COLO668 (cell line): ENCODE measurements around the gene TRPM4.
A peak's percentile ranks its signal among the peaks of the same experiment; 100 is the strongest.
"Not testable (repeated sequence)": the region's sequence is repeated elsewhere in the genome, so short reads cannot be mapped to it uniquely, and the experiment has no call there.

Source experiments
- DNase-seq: peaks from one replicate; lab custom pipeline; 2025; ENCODE audit not compliant: unreplicated experiment; lab: John Stamatoyannopoulos, UW

The TRPM4 gene

DNA sequence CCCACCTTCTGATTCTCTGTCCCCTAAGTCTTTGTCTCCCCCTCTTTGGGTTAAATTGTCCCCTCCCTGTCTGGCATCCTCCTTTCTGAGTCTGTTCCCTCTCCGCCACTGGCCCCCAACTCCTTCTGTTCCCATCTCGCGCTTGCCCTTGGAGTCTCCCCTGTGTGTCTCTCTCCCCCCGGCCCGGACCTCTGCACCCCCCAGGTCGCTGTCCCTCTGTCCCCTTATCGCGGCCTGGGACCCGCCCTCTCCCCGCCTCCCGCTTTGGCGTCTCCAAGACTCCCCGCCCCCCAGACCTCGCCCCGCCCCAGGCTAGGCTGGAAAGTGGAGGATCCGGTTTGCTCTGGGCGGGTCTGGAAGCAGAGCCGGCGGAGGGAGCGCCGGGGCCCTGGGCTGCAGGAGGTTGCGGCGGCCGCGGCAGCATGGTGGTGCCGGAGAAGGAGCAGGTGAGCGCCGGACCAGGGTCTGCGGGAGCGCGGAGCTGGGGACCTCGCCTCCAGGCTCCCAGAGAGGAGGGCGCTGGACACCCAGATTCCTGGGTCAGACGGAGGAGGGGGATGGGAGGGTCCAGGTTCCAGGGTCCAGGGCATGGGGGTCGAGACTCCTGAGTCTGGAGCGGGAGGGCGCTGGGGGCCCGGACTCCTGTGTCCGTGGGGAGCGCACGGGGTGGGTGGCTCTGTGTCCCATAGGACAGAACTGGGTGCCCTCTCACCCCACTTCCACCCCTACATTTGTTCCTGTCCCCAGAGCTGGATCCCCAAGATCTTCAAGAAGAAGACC, at the start of gene TRPM4:
Gene TRPM4 (plus strand): TSS at position 348 of the 780 bp plus-strand sequence. CDS start 75 bp downstream, at position 423.
- DNase-seq, result peak; percentile 80

DNA sequence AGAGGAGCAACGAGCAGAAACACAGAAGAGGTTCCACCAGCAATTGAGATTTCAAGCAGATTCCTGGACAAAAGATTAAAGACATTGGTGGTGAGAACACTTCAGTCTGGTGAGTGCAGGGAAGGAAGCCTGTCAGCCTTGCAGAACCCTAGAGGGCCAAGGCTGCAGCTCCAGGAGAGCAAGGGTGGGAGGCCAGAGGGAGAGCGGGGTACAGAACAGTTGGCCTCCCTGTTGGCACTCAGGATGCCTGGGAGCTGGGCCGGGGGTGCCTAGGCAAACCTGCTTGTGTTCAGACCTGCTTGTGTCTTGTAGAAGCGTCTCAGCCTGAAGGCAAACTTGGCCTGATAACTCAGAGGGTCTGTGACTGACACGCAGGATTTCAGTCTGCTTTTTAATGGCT, 48.5 kb upstream of the TRPM4 start:
- DNase-seq, result no peak

DNA sequence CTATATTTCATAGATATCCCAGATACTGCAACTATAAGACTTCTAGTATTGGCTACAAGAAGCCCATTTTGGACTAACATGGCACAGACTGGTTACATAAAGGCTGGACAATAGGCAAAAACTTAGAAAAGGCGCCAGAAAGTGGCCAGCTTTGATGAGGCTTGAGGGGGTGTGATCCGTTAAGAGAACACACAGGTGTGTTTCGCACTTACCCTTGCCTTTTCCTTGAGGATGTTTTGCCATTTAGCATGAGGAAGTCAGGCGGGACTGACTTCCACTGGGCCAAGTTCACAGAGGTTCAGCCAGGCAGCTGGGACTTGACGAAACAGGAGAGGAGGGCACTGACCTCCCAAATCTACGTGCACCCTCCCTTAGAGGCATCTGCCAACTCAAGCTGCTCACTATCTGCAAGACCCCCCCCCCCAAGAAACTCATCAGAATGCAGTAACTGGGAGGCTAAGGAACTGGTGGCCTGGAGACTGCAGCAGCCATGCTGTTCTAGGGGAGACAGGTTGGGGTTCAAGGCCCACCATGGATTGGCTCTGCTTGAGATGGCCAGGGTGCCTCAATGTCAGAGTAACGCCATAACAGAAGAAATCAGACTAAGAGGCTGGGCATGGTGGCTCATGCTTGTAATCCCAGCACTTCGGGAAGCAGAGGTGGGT, 47.9 kb upstream of the TRPM4 start:
- DNase-seq, result no peak

DNA sequence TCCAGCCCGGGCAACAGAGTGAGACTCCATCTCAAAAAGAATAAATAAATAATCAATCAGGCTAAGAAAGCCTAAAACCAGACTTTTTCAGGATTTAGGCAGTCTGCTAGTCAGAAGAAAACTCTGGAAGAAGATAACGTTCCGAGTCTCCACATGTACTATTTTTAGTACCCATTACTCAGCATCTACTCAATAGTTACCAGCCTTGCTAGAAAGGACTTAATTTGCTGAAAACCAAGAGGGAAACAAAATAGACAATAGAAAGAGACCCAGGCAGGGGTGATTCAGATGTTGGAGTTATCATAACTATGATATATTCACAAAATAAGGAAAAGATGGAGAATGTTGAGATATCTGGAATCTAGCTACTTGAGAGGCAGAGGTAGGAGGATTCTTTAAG, 47.0 kb upstream of the TRPM4 start:
- no peak for DNase-seq

DNA sequence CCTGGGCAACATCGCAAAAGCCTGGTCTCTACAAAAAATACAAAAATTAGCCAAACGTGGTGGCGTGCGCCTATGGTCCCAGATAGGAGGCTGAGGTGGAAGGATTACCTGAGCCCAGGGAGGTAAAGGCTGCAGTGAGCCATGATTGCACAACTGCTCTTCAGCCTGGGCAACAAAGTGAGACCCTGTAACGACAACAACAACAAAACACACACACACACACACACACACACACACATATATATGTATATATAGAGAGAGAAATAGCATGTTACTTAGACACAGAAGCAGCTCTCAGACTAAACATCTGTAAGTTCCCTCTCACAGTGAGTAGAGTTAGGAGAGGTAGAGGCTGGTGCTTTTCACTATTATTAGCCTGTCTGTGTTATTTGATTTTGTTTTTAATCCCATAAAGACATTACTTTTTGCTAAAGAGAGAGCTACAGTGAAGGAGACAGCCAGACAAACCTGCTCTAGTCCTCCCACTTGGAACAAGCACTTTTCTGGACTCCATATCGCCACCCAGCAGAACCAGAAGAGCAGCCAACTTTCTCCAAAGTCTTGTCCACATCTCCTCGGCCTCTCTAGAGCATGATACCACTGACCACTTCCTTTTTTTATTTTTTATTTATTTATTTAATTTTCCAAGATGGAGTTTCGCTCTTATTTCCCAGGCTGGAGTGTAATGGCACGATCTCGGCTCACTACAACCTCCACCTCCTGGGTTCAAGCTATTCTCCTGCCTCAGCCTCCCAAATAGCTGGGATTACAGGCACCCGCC, 46.2 kb upstream of the TRPM4 start:
- no peak for DNase-seq

DNA sequence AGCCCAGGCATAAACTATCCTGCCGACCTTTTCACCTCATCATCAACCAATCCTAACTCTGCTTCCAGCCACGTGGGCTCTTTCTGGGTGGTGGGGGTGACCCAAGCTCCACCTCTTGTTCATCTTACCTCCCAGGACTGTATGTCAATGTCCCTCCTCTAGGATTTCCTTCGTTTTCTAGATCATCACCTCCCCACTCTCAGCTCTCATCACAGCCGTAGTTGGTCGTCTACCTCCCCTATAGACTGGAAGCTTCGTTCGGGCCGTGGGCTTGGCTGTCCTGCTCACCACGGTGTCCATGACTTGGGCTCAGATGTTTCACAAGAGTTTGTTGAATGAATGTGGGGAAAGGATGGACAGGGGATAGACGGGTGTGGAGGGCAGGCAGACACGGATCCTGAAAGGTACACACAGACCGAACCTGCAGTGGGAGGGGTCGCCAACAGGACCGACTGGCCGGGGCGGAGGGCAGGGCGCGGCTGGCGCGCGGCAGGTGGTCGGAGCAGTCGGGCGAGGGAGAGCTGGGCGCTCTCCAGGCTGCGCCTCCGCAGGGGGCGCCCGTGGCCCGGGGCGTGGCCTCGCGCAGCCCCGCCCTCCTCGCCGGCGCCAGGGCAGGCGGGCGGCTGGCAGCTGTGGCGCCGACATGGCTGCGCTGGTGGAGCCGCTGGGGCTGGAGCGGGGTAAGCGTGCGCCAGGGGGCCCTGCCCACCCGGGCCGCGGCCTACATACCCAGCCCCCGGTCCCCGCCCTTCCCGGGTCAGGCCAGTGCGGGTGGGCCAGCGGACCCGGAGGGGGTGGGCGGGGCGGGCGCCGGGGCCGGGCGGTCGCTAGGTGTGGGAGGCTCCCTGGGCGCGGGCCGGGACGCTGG, 43.6 kb upstream of the TRPM4 start, which contains the start of gene LIN7B:
Gene LIN7B (plus strand): TSS at position 609 of the 868 bp plus-strand sequence. CDS start 35 bp downstream, at position 644.
- peak; percentile 80 for DNase-seq

DNA sequence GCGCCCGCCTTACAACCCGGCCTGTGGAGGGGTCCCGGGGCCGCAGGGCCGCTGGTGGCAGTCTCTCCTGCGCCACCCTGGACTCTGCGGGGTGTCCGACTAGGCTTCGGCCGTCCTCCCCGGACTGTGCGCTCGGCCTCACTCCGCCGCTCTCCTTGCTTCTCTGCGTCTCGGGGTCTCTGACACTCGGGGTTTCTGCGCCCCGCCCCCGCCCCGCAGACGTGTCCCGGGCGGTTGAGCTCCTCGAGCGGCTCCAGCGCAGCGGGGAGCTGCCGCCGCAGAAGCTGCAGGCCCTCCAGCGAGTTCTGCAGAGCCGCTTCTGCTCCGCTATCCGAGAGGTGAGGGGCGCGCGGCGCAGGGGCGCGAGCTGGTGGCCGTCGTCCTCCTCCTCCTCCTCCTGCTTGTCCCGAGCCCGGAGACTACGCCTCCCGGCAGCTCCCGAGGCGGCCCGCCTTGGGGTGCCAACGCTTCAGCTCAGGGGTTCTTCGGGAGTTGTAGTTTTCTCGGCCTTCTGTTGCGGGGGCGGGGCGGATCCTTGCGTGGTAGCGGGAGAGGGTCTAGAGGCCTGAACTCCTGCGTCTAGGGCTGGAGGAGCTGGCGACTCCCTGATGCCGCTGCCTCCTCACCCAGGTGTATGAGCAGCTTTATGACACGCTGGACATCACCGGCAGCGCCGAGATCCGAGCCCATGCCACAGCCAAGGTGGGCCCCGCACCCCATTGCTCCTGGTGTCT, 42.8 kb upstream of the TRPM4 start:
- peak; percentile 33 for DNase-seq

DNA sequence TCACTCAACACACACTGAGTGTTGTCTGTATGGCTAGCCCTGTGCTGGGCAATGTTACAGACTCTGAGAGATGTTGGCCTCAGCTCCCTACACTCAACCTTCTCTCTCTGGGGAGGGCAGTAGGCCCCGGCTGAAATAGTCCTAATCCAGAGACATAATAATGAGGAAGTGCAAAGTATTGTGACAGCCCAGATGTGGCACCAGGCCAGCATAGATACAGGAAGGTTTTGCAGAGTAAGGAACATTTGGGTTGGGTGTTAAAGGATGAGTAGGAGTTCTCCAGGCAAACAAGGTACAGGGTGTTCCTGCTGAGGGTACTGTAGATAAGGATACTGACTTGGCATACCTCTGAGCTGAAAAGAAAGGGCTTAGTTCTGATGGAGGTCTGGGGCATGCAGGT, 41.0 kb upstream of the TRPM4 start:
- no peak for DNase-seq

DNA sequence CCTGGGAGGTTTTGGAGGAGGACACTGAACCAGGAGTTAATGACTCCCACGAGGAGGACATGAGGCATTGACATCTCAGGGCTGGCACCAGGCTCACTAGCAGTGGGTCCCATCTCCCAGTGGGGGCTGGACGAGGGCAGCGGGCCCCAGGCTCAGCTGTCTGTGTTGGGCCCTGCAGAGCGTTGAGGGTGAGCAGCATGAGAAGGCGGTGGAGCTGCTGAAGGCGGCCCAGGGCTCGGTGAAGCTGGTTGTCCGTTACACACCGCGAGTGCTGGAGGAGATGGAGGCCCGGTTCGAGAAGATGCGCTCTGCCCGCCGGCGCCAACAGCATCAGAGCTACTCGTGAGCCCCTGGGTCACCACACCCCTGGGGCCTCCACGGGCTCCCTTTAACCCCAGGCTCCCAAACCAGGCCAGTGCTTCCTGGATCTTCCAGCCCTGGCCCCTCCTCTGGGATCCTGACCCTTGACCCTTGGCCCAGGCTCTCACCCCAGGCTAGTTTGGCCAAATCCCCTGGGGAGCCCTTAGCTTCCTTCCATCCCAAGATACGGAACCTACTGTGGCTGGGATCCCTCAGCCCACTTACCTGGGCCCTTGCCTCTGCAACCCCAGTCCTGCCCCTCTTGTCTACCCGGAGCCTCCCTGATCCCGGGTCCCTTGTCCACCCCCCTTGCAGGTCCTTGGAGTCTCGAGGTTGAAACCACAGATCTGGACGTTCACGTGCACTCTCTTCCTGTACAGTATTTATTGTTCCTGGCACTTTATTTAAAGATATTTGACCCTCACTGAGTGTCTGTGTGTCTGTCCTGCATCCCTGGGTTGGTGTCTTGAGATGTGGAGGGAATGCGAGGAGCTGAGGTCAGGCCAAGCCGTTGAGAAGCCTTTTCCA, 39.7 kb upstream of the TRPM4 start:
- DNase-seq, result no peak

DNA sequence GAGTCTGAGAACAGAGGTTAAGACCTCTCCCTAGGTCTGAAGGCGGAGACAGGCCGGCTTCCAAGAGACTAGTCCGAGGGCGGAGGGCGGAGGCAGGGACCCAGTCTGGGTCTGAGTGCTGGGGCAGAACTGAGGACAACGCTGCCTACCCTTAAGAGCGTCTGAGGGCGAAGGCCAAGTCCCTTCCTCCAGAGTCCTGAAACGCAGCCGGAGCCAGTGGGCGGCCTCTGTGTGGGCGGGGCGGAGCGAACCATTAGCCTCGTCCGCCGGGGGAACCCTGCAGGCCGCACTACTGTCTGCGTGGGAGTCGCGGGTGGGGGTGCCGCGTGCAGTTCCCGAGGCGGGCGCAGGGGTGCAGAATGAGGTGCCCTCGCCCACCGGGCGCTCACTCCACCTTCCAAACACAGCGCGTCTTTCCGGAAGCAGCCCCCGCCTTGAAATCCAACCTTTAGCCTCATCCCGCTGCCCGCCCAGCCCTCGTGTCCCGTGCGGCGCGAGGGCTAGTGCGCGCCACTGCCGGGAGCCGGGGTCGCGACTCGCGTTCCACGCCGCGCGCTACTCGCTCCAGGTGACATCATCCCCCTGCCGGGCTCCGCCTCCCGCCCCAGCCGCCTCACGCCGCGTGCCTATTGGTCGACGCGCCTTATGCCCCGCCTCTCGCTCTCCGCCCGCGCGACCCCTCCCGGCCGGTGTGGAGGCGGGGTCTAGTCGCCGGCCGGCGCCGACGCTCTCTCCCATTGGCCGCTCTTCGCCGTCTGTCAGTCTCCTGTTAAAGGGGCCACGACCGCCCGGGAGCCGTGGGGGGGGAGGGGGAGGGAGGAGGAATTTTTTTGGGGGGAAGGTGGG, 38.8 kb upstream of the TRPM4 start, which contains the start of gene C19orf73:
Gene C19orf73 (minus strand): TSS at position 579 of the 846 bp plus-strand sequence. CDS start 121 bp downstream, at position 458.
- peak; percentile 96 for DNase-seq

DNA sequence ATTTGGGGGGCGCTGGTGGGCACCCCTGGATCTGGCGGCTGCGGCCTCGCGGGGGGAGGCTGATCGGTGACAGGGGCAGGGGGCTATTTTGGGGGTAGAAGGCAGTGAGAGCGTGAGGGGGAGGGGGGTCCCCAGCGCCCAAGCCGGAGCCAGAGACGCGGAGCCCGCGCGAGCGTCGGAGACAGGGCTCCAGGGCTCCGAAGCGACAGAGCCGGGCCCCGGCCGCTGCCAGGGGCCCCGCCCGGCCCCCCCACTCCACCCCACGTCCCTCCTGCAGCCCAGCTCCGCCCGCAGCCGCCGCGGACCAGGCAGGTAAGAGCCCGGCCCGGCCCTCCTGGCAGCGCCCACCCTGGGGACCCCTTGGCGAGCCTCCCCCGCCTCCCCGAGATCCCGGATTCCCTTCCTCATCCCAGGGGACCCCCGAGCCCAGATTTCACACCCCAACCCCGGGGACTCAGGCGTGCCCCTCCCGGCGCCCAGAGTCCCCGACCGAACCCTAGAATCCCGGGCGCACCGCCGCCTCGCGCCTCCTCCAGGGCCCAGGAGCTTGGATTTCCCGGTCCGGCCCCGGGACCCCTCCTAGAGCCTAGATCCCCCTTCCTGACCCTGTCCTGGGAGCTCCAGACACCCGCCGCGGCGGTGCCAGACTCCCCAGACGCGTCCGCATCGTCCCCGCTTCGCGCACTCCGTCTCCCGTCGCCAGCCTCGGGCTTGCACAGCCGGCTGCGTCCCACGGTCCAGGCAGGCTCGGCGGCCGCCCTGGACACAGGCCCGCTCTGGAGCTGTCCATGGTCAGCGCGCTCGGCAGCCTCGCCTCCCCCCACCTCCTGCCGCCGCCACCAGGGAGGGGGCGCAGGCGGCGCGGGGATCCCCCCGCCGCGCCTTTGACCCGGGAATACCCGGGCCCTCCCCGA, 37.9 kb upstream of the TRPM4 start, which contains the start of gene PPFIA3:
Gene PPFIA3 (plus strand): TSS at position 134 of the 914 bp plus-strand sequence. CDS start 8,330 bp downstream, outside the sequence.
- peak; percentile 42 for DNase-seq

DNA sequence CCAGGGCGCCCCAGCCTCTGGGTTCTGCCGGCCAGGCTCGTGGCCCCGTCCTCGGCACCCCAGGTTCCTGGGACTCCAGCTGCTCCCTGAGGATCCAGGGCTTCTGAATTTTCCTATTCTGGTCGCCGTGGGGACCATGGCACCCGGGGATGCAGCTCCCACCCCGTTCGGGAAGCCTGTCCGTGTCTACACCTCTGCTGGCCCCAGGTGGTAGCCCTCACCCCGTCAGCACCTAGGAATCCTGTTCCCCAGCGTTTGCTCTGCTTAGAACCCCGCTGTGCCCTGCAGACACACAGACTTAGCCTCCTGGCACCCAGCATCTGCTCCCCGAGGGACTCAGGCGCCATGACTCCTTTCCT, 37.3 kb upstream of the TRPM4 start:
- DNase-seq, result no peak

DNA sequence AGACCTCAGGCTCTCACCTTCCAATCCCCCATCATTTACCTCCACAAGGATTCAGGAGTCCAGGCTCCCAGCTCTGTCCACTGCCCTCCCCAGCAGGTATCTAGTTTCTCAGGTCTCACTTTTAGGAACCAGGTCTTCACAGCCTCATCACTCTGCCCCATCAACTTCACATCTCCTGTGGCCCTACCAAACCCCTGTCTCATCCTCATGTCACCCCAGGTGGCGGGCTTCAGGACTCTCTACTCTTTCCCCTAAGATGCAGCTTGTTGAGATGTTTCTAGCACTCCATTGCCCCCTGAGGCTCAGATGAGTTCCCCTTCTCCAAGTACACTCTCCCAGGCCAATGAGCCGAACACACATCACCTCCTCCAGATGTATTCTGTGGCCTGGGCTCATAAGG, 36.7 kb upstream of the TRPM4 start:
- no peak for DNase-seq

DNA sequence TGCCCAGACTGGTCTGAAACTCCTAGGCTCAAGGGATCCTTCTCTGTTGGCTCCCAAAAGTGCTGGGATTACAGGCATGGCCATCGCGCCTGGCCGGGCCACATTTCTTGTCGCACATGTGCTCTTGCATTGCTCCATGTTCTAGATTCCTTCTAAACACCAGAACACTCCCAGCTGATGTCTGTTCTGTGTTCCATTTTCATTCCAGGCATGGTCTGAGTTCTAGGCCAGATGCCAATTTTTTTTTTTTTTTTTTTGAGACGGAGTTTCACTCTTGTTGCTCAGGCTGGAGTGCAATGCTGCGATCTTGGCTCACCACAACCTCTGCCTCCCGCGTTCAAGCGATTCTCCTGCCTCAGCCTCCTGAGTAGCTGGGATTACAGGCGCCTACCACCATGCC, 35.8 kb upstream of the TRPM4 start:
- DNase-seq, result not testable (repeated sequence)

DNA sequence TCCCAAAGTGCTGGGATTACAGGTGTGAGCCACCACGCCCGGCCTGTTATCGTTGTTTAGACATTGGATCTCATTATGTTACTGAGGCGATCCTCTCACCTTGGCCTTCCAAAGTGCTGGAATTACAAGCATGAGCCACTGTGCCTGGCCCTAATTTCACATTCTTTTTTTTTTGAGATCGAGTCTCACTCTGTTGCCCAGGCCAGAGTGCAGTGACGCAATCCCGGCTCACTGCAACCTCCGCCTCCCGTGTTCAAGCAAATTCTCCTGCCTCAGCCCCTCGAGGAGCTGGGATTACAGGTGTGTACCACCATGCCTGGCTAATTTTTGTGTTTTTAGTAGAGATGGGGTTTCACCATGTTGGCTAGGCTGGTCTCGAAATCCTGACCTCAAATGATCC, 34.3 kb upstream of the TRPM4 start:
- DNase-seq, result not testable (repeated sequence)

DNA sequence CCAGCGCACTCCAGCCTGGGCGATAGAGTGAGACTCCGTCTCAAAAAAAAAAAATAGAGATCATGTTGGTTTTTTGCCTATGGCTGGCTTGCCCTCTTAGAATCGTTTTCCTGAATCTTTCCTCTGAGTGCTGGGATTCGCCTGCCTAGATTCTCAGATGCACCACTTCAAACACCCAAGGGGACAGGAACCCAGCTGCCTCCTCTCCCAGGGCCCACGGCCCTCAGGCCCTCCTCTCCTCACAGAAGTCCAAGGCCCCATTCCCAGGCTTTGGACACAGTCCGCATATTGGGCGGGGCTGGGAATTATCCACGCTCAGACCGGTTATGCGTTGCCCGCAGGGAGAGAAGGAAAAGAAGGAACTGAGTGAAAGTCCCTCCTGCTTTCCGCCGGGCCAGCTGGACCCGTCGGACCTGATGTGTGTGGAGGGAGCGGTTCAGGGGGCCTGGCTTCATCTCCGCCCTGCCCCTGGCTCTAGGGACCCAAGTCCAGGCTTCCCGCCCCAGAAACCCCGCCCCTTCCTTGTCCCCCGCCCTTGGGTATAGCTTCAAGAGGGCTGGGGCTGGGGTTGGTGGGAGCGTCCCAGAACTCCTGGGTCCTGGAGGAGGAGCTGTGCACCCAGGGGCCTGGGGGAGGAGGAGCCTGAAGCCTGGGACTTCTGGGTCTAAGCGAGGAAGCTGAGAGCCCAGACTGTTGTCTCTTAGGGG, 32.4 kb upstream of the TRPM4 start:
- no peak for DNase-seq
